K562 (cell line): ENCODE measurements around the gene SLC25A5. TPM values are rescaled to one million over a fixed set of nuclear protein-coding genes. Genes with fewer than 3 reads are reported as not detected.

Experiments used
- CBX3 ChIP-seq, 2 experiments: IDR thresholded peaks; 1 replicate in 1 of 2; 2 replicates in 1 of 2; pipeline ENCODE4 v1.6.1; 2012; ENCODE audit warnings: inconsistent platforms in 2 of 2, low read length in 2 of 2, borderline replicate concordance in 1 of 2, control low read depth in 1 of 2
- CHD4 ChIP-seq: fragments of 200-600 bp; sonication (generic); IDR thresholded peaks from 3 replicates; pipeline ENCODE4 v1.6.1; 2012; ENCODE audit warnings: low read depth, mild to moderate bottlenecking, mixed read lengths, low read length, inconsistent platforms; ENCODE audit not compliant: insufficient read depth, insufficient replicate concordance, poor library complexity, severe bottlenecking
- E2F3 ChIP-seq: fragments of 250-450 bp; sonication (Bioruptor Pico); IDR thresholded peaks from 2 replicates; pipeline ENCODE4 v1.4.0; 2020; ENCODE audit warnings: mild to moderate bottlenecking
- ELF1 ChIP-seq: fragments of 200-800 bp; sonication (Bioruptor generic); IDR thresholded peaks from 2 replicates; pipeline ENCODE4 v1.6.1; 2016; ENCODE audit warnings: missing genetic modification characterization, missing compliant biosample characterization
- EP400 ChIP-seq: fragments of 450-650 bp; IDR thresholded peaks from 2 replicates; pipeline ENCODE4 v1.6.1; 2017; ENCODE audit warnings: antibody characterized with exemption, mild to moderate bottlenecking, moderate library complexity
- ESRRA ChIP-seq: fragments of 450-650 bp; IDR thresholded peaks from 2 replicates; pipeline ENCODE4 v1.6.1; 2014; ENCODE audit warnings: low read depth, mild to moderate bottlenecking, moderate library complexity, borderline replicate concordance
- JUNB ChIP-seq: fragments of 450-650 bp; formaldehyde crosslinking; conservative IDR thresholded peaks from 2 replicates; pipeline ENCODE4 v1.4.0; 2020; ENCODE audit warnings: mild to moderate bottlenecking
- KDM5B ChIP-seq: fragments of 200-600 bp; sonication (generic); IDR thresholded peaks from 2 replicates; pipeline ENCODE4 v1.6.1; 2012; ENCODE audit warnings: low read depth, mild to moderate bottlenecking, moderate library complexity, low read length, control low read depth, inconsistent platforms; ENCODE audit not compliant: insufficient replicate concordance
- MAFK ChIP-seq: IDR thresholded peaks from 2 replicates; pipeline ENCODE4 v1.6.1; 2011; ENCODE audit warnings: low read length, improper control_type of control experiment
- MAZ ChIP-seq, 2 experiments: fragments of 450-650 bp in 1 of 2; sonication (generic) in 1 of 2; formaldehyde crosslinking; IDR thresholded peaks in 1 of 2; conservative IDR thresholded peaks in 1 of 2; 2 replicates each; pipeline versions ENCODE4 v1.4.0 to v1.5.0; 2020; ENCODE audit warnings: mild to moderate bottlenecking in 1 of 2, missing genetic modification reagents in 1 of 2
- MEF2D ChIP-seq: conservative IDR thresholded peaks from 2 replicates; pipeline ENCODE4 v1.6.1; 2016; ENCODE audit warnings: low read depth, missing genetic modification characterization, missing compliant biosample characterization
- NCOA4 ChIP-seq: fragments of 450-650 bp; IDR thresholded peaks from 2 replicates; pipeline ENCODE4 v1.6.1; 2018; ENCODE audit warnings: mild to moderate bottlenecking; ENCODE audit not compliant: partially characterized antibody
- NELFE ChIP-seq: IDR thresholded peaks from 2 replicates; pipeline ENCODE4 v1.6.1; 2011; ENCODE audit warnings: mild to moderate bottlenecking; ENCODE audit not compliant: insufficient read depth, insufficient read length
- NFATC3 ChIP-seq: fragments of 450-650 bp; IDR thresholded peaks from 2 replicates; pipeline ENCODE4 v1.6.1; 2017; ENCODE audit warnings: mild to moderate bottlenecking
- NR4A1 ChIP-seq, 2 experiments: fragments of 250-450 bp in 1 of 2; fragments of 450-650 bp in 1 of 2; sonication (Bioruptor Pico) in 1 of 2; IDR thresholded peaks; 2 replicates each; pipeline versions ENCODE4 v1.4.0 to v1.6.1; 2016 to 2020; ENCODE audit warnings: mild to moderate bottlenecking in 2 of 2, missing compliant biosample characterization in 1 of 2, missing genetic modification characterization in 1 of 2, moderate library complexity in 1 of 2
- POLR2G ChIP-seq: fragments of 200-400 bp; formaldehyde crosslinking; IDR thresholded peaks from 2 replicates; pipeline ENCODE4 v1.6.1; 2017; ENCODE audit warnings: low read depth, mild to moderate bottlenecking, antibody characterized with exemption, low read length, moderate library complexity
- RAD21 ChIP-seq, 2 experiments: fragments of 250-450 bp in 1 of 2; fragments of 450-650 bp in 1 of 2; sonication (Bioruptor Pico) in 1 of 2; formaldehyde crosslinking in 1 of 2; IDR thresholded peaks in 1 of 2; conservative IDR thresholded peaks in 1 of 2; 2 replicates each; pipeline versions ENCODE4 v1.4.0 to v1.8.0; 2020 to 2022; ENCODE audit warnings: mild to moderate bottlenecking in 2 of 2, moderate library complexity in 1 of 2
- RHOXF2B ChIP-seq: fragments of 250-450 bp; sonication (Bioruptor Pico); conservative IDR thresholded peaks from 2 replicates; pipeline ENCODE4 v1.5.1; 2021
- SP2 ChIP-seq: IDR thresholded peaks from 2 replicates; pipeline ENCODE4 v1.6.1; 2011; ENCODE audit warnings: mild to moderate bottlenecking, low read depth, low read length, moderate library complexity; ENCODE audit not compliant: poor library complexity, severe bottlenecking; ENCODE audit errors: extremely low read depth
- TOE1 ChIP-seq, 2 experiments: fragments of 450-650 bp in 1 of 2; sonication (generic) in 1 of 2; formaldehyde crosslinking in 1 of 2; IDR thresholded peaks; 2 replicates each; pipeline versions ENCODE4 v1.7.1 to v1.8.0; 2016 to 2022; ENCODE audit warnings: borderline replicate concordance in 2 of 2, mild to moderate bottlenecking in 2 of 2, antibody characterized with exemption in 1 of 2, inconsistent platforms in 1 of 2, low read depth in 1 of 2, missing genetic modification reagents in 1 of 2, moderate library complexity in 1 of 2
- XRCC5 ChIP-seq: fragments of 200-400 bp; formaldehyde crosslinking; IDR thresholded peaks from 2 replicates; pipeline ENCODE4 v1.6.1; 2017; ENCODE audit warnings: low read depth, mild to moderate bottlenecking, low read length
- YBX1 ChIP-seq: fragments of 450-650 bp; IDR thresholded peaks from 2 replicates; pipeline ENCODE4 v1.7.1; 2016; ENCODE audit warnings: mild to moderate bottlenecking
- ZBTB2 ChIP-seq: fragments of 450-650 bp; IDR thresholded peaks from 2 replicates; pipeline ENCODE4 v1.6.1; 2016; ENCODE audit warnings: antibody characterized with exemption
- ZFPM2 ChIP-seq: fragments of 250-450 bp; sonication (Bioruptor Pico); IDR thresholded peaks from 2 replicates; pipeline ENCODE4 v1.5.1; 2022; ENCODE audit warnings: mild to moderate bottlenecking
- ZKSCAN3 ChIP-seq: fragments of 250-450 bp; sonication (Bioruptor Pico); IDR thresholded peaks from 2 replicates; pipeline ENCODE4 v1.4.0; 2020
- ZNF217 ChIP-seq: sonication (generic); formaldehyde crosslinking; IDR thresholded peaks from 2 replicates; pipeline ENCODE4 v1.8.0; 2022; ENCODE audit warnings: mild to moderate bottlenecking, missing genetic modification reagents
- ZNF239 ChIP-seq: fragments of 250-450 bp; sonication (Bioruptor Pico); IDR thresholded peaks from 2 replicates; pipeline ENCODE4 v1.4.0; 2020; ENCODE audit warnings: mild to moderate bottlenecking
- ZNF75A ChIP-seq: fragments of 450-650 bp; formaldehyde crosslinking; IDR thresholded peaks from 2 replicates; pipeline ENCODE4 v1.4.0; 2020; ENCODE audit warnings: mild to moderate bottlenecking
- polyA plus RNA-seq, 8 experiments: library from polyadenylated mRNA; depleted of rRNA in 4 of 8; stranded (reverse) in 5 of 8; unstranded in 3 of 8; fragments of >200 nt; fragmentation: Nextera tagmentation in 2 of 8; fragmentation: Illumina TruSeq in 1 of 8; extraction: Ambion mirVana in 2 of 8; extraction: Trizol in 1 of 8; gene quantifications; 2 replicates each; pipeline versions ENCODE4 v1.2.1 to v1.2.3, GENCODE V29; 2011 to 2014; ENCODE audit warnings: inconsistent platforms in 1 of 8, missing spikeins in 1 of 8
- total RNA-seq, 7 experiments: library from RNA; depleted of rRNA in 6 of 7; stranded (reverse); fragments of >200 nt in 6 of 7; fragmentation: Illumina TruSeq in 2 of 7; extraction: Trizol in 2 of 7; gene quantifications; 2 replicates each; pipeline versions ENCODE4 v1.2.1 to v1.2.3, GENCODE V29; 2011 to 2021; ENCODE audit warnings: low replicate concordance in 1 of 7

Gene SLC25A5
- total and polyA plus RNA-seq, 9 of the 15 experiments (the other 6 are each of a cell fraction or from before 2014, with no cell fraction given) = 470 to 5,247 (median 596) TPM

DNA sequence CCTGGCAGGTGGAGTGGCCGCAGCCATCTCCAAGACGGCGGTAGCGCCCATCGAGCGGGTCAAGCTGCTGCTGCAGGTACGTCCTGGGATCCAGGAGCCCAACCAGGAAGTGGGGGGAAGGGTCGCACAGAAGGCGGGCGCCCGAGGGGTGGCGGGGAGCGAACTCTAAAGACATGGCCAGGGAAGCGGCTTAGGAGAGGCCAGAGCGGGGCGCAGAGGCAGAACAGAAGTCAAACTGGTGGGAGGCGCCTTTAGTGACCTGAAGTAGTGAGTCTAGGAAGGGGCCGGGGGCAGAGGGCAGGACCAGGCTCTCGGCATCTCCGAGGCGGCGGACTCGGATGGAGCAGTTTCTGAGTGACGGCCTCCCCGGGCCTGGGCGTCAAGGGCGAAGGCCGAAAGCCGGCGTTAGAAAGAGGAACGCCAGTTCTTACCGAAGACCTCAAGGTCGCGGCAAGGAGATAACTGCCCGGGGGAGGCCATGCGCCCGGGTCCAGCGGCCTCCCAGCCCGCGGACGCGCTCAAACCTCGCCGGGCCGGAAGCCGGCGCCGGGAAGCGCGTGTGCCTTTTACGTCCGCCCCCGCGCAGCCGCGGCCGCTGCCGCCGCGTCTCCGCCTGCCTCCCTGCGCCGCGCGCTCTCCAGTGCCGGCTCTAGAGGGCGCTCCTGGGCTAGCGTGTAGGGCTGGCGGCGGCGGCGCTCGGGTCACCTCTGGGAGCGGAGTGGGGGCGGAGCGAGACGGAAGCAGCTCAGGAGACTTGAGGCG, 488 bp downstream of the SLC25A5 start (continued):
- TF ChIP-seq JUNB (CRISPR knock-in tag) = no peak
- TF ChIP-seq ZNF217 (CRISPR knock-in tag) = no peak
- TF ChIP-seq ZFPM2 (CRISPR knock-in tag) = no peak
- TF ChIP-seq NFATC3 = no peak
- TF ChIP-seq MAZ (CRISPR knock-in tag; conservative IDR thresholded peaks at IDR 0.05 in 1 of 2, IDR thresholded peaks at IDR 0.05 in 1 of 2) = peak in 1 of 2 experiments; percentile 48; a peak in 2 of 4 replicates
- no peak for TF ChIP-seq ZNF239
- TF ChIP-seq ZBTB2 = no peak
- TF ChIP-seq E2F3 (CRISPR knock-in tag) = 0 out of 2 replicates have a peak, but pooled peaks have one; percentile 27
- no peak for TF ChIP-seq SP2
- no peak for TF ChIP-seq YBX1
- TF ChIP-seq ESRRA = peak; percentile 99
- TF ChIP-seq ZNF75A (CRISPR knock-in tag) = no peak
- no peak for TF ChIP-seq TOE1 (IDR thresholded peaks at IDR 0.05; ENCODE audit: borderline replicate concordance)
- TF ChIP-seq TOE1 (CRISPR knock-in tag; IDR thresholded peaks at IDR 0.05; ENCODE audit: borderline replicate concordance, low read depth) = no peak
- TF ChIP-seq XRCC5 = peak; percentile 28; the same call in 1 of the 2 replicates
- TF ChIP-seq RAD21 (CRISPR knock-in tag; conservative IDR thresholded peaks at IDR 0.05 in 1 of 2, IDR thresholded peaks at IDR 0.05 in 1 of 2) = peak; percentile 56 to 68
- TF ChIP-seq NCOA4 = no peak
- peak; percentile 88 for TF ChIP-seq EP400
- TF ChIP-seq ELF1 (tag) = peak; percentile 79; the same call in 1 of the 2 replicates
- TF ChIP-seq NELFE = no peak
- no peak; a peak in 1 of 3 replicates for TF ChIP-seq CBX3 (IDR thresholded peaks at IDR 0.05; ENCODE audit: borderline replicate concordance in 1 of 2, low read length in 2 of 2)
- no peak for TF ChIP-seq MAFK
- TF ChIP-seq RHOXF2B (CRISPR knock-in tag) = no peak
- TF ChIP-seq NR4A1 (CRISPR knock-in tag; IDR thresholded peaks at IDR 0.05) = no peak
- TF ChIP-seq NR4A1 (tag; IDR thresholded peaks at IDR 0.05) = no peak
- peak; percentile 88 for TF ChIP-seq POLR2G
- no peak for TF ChIP-seq ZKSCAN3 (CRISPR knock-in tag)
- no peak for TF ChIP-seq MEF2D (tag)
- TF ChIP-seq KDM5B = peak; percentile 0
- no peak for TF ChIP-seq CHD4
